Renal cortical epithelial cell (primary cell): ENCODE measurements around the gene SERPINC1. TPM values are rescaled to one million over a fixed set of nuclear protein-coding genes. Genes with fewer than 3 reads are reported as not detected.
"Not testable (repeated sequence)": the region's sequence is repeated elsewhere in the genome, so short reads cannot be mapped to it uniquely, and the experiment has no call there.

Source experiments
- DNase-seq: peaks from one replicate; pipeline ENCODE4 v3.0.0-alpha.2; 2011; ENCODE audit warnings: low read depth
- total RNA-seq: library from RNA; depleted of rRNA; stranded (reverse); fragments of >200 nt; gene quantifications from 2 replicates; pipeline ENCODE4 v1.2.3, GENCODE V29; 2014

Gene SERPINC1
- total RNA-seq, 1 donor from 2014 or later = 0.35 TPM

DNA sequence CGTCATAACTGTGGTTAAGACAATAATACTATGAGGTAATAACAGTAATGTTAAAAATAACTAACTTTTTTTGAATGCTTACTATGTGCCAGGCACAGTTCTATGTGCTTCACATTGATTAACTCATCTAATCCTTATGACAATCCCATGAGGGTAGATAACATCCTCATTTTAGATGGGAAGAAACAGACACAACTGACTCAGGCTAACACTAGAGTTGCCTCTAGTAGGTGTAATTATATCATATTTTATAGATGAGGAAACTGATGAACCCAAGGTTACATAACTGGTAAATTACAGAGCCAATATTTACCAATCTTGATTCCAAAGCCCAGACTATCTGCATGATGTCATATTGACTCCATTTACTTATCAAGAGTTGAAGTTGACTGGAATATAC, 23.5 kb downstream of the SERPINC1 start:
- DNase-seq = no peak

DNA sequence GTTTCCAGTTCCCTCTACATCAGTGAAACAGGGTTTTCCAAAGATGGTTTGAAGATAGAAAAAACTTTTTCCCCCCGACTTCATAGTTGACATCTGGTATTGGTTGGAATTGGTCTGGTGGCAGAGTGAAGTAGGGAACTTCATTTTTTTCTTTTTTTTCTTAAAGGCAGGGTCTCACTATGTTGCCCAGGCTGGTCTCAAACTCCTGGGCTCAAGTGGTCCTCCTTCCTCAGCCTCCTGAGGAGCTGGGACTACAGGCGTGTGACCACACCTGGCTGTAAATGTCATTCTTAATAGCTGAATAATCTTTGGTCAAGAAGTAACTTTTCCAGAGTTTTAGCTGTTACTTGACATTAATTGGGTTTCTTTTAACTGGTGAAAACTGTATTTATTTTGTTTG, 27.2 kb downstream of the SERPINC1 start:
- DNase-seq = no peak

DNA sequence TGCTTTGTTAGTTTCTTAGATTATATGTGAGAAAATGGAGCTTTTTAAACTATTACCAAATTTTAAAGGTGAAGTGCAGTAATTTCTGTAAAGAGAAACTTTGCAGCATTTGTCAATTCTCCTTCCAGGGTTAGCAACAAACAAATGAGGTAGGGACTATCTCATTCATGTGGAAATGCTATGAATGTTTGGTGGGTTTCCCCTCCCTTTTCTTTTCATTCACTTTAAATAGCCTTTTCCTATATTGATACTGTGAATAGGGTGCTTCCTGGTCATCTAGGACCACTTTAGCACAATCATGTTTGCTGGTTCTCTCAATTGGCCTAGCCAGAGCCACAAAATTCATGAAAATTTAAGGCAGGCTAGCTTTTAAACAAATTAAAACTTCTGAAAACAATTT, 28.4 kb downstream of the SERPINC1 start:
- DNase-seq = no peak

DNA sequence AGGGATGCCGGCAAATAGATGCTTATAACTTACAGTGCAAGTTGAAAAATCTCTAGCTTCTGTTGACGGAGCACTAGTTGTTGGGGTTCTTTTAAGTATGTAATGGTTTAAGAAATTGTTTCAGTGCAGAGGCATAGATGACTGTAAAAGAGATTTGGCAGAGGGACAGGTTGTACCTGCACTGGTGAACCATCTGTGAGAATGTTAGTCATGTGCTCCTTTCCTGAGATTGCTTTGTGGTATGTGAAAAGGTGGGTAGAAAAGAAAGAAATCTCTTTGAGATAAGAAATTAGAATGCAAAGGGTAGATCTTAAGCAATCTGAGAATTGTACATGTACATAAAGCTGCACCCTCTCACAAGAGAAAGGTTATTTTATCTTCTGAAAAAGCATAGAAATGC, 29.5 kb downstream of the SERPINC1 start:
- no peak for DNase-seq

DNA sequence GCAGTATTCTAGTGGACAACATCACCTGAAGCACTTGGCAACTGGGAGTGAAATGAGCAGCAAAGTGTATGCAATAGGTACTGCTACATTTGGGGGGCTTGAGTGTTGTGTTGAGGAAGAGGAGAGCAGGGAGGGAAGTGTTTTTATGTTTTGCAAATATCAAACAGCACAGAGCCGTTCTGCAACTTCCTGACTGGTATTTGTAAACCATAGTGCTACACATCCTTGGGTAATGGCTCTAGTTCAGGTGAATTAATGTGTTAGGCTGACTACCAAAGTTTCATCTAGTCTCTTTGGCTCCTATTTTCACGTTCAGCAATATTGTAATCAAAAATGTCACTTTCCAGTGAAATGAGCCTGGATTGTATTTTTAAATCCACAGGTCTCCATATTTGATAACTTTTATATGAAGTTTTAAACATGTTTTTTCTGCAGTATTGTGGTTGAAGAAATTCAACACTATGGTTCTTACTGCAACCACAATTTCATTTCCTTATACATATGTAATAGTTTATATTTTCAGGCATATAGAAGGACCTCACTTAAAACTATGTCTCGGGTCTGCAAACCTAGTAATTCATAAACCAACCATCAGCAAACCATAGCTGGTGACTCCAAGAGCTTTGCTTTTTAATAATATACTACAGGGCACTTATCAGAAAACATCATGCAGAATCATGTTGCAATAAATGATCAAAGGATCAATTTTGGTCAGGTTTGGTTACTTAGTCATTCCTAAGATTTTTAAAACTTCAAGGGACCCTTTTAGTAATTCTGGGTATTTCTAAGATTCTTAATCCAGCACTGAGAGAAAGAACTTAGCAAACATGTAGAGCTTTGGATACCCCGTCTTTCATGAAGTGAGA, 30.1 kb downstream of the SERPINC1 start:
- no peak for DNase-seq

DNA sequence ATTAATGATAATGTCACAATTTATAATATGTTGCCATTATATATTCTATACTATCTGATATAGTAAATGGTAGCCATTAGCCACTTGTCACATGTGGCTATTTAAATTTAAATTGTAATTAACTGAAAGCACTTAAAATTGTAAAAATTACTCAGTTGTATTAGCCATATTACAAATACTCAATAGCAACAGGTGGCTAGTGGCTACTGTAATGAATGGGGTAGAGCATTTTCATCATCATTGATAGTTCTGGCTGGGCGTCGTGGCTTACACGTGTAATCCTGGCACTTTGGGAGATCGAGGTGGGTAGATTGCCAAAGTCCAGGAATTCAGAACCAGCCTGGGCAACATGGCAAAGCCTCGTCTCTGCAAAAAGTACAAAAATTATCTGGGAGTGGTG, 32.4 kb downstream of the SERPINC1 start:
- DNase-seq = no peak

DNA sequence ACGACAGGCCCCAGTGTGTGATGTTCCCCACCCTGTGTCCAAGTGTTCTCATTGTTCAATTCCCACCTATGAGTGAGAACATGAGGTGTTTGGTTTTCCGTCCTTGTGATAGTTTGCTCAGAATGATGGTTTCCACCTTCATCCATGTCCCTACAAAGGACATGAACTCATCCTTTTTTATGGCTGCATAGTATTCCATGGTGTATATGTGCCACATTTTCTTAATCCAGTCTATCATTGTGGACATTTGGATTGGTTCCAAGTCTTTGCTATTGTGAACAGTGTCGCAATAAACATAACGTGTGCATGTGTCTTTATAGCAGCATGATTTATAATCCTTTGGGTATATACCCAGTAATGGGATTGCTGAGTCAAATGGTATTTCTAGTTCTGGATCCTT, 36.0 kb downstream of the SERPINC1 start:
- not testable (repeated sequence) for DNase-seq

DNA sequence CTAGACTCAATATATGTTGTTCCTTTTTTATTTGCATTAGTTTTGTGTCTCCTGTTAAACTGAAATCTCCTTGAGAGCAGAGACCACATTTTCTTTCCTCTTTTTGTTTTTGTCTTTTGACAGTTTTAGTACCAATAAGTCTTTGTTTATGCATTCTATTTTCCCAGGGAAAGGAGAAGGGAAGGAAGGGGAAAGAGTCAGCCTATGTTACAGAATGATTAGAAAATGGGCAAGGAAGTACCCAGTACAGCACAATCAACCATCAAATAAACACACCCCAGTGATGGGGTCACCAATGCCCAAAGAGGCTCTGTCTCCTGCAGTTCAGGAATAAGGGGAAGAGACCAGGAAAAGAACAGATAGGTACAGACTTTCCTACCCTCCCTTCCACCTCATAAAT, 38.9 kb downstream of the SERPINC1 start:
- DNase-seq = no peak

DNA sequence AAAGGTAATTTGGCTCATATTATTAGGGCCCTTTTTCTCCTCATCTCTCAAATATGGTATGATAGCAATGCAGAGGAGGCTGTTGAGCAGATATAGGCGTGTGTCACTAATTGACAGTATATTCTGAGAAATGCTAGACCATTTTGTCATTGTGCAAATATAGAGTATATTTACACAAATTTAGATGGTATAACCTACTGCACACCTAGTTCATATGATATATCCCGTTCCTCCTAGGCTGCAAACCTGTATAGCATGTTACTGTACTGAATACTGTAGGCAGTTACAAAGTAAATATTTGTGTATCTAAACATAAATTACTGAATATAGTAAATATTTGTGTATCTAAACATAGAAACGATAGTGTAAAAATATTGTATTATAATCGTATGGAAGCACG, 40.4 kb downstream of the SERPINC1 start:
- no peak for DNase-seq

DNA sequence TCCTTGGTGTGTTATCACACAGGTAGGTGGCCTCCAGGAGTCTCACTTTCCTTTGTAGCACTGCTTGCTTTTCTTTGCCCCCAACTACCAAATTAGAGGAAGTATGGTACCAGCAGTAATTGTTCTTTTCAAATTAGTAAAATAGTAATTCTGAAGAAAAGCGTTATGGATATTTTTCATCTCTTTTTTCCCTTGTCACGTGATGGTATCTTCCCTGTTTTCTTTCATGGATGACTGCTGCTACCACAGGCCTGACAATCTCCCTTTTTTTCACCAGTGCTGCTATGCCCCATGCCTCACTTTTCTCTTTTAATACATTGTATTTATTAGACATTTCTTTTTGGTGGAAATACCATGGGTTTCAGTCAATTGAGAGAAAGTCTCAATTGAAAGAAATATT, 45.6 kb downstream of the SERPINC1 start:
- DNase-seq = no peak

DNA sequence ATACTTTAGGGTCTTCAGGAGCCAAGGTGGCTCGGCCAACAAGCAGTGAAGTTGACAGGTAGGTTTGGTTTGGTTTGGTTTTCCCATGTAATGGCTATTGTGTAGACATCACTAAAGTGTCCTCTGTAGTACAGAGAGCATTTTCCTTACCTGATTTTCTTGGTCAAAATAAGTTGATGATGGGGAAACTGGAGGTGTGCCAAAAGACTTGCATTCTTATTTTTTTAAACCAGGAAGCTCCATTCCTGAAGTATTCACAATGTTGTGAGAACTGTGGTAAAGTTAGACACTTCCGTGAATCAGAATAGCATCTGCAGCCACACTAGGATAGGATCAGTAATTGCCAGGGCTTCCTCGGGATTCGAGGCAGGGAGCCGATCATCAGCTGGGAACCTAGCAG, 46.0 kb downstream of the SERPINC1 start:
- no peak for DNase-seq

DNA sequence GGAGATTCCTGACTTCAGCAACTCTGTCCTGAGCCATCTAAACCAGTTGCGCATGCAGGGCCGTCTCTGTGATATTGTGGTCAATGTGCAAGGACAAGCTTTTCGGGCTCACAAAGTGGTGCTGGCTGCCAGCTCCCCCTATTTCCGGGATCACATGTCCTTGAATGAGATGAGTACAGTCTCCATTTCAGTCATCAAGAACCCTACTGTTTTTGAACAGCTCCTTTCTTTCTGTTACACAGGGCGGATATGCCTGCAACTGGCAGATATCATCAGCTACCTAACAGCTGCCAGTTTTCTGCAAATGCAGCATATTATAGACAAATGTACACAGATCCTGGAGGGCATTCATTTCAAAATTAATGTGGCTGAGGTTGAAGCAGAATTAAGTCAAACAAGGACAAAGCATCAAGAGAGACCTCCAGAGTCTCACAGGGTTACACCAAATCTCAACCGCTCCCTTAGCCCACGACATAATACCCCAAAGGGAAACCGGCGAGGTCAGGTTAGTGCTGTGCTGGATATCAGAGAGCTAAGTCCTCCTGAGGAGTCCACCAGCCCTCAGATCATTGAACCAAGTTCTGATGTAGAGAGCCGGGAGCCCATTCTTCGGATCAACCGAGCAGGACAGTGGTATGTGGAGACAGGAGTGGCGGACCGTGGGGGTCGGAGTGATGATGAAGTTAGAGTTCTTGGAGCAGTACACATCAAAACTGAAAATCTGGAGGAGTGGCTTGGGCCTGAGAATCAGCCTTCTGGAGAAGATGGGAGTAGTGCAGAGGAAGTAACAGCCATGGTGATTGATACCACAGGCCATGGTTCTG, 46.7 kb downstream of the SERPINC1 start:
- no peak for DNase-seq

DNA sequence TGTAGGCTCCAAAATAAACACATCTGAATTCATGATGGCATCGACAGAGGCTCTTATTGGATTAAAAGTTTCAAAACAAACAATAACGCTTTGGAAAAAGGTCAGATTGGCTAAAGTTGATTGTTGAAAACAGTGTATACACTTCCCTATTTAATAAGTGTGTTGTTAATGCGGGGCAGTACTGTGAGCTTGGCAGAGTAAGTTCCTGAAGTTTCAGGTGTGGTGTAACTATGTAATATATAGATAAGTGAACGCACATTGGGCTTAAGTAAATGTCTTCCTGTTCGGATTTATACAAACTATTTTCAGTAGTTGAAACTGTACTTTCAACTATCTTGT, 48.1 kb downstream of the SERPINC1 start:
- DNase-seq = no peak

DNA sequence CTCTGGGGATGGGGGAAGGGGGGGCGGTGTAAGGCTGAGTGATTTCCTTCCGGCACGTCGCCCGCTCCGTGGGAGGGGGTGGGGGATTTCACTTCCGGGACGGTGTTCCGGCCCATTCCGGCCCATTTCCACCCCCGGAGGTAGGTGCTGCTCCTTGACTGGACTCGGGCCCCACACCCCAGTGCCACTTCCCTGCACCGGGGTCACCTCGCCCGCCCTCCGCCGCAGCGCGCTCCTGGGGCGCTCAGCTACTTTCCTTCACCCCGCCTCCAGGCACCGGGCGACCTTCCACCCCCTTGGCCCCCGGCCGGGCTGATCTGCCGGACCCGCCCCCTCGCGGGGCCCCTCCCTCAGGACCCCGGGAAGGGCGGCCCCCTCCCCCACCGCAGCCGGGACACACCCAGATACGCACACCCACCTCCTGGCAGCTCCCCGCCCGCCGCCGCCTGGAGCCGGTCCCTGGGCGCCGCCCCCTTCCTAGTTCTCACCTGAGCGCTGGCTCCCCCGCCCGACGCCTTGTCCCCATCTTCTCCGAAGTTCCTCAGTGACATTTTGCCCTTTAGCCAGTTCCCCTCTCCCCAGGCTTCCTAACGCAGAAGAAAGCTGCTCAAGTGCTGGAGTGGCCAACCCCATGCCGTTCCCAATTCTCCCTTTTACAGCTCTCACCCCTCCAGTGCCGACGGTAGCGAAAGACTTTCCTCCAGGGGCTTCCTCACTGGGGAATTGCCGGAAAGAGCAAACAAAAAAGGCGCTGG, 48.7 kb downstream of the SERPINC1 start, which contains the start of gene ZBTB37:
TSS of gene ZBTB37 (plus strand) at position 115 of the 755 bp plus-strand sequence. CDS start 1,846 bp downstream, outside the sequence.
- DNase-seq = peak; percentile 40

DNA sequence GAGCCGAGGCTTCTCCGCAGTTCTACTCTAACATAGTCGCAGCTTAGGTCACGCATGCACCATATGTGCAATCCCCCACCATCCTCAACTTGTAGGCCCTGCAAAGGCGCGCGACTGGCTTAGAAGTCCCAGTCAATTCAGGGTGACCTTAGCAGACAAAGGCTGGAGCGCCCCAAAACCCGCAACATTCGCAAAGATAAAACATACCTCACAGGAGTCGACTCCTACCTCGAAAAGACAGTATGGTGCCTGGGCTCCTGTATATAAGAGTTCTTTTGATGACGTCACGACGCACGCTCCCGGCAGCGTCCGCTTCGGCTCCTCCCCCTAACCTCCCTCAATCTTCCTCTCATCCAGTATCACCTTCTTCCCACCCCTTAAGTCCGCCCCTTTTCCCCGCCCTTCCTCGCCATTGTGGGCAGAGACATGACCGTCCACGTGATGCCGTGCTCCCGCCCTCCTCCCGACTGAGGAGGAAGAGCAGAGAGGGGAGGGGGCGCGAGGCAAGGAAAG, 49.3 kb downstream of the SERPINC1 start, which contains the start of gene GAS5:
TSS of gene GAS5 (minus strand) at position 237 of the 513 bp plus-strand sequence.
- peak; percentile 98 for DNase-seq

DNA sequence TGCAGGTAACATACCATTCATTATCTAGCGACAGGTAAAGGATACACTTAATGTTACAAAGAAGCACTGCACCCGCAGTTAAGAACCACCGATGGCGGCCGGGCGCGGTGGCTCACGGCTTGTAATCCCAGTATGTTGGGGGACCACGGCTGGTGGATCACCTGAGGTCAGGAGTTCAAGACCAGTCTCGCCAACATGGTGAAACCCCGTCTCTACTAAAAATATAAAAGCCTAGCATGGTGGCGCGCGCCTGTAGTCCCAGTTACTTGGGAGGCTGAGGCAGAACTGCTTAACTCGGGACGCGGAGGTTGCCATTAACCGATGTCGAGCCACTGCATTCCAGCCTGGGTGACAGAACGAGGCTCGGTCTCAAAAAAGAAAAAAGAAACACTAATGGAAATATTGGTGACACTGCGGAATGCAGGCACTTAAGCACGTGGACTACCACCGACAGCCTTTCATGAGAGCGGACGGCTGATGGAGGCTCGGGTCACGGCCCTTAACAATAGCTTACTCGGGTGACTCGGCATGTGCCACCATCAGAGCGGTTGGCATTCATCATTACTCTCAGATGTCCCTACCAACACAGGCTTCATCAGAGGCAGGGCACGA, 49.9 kb downstream of the SERPINC1 start:
- no peak for DNase-seq

DNA sequence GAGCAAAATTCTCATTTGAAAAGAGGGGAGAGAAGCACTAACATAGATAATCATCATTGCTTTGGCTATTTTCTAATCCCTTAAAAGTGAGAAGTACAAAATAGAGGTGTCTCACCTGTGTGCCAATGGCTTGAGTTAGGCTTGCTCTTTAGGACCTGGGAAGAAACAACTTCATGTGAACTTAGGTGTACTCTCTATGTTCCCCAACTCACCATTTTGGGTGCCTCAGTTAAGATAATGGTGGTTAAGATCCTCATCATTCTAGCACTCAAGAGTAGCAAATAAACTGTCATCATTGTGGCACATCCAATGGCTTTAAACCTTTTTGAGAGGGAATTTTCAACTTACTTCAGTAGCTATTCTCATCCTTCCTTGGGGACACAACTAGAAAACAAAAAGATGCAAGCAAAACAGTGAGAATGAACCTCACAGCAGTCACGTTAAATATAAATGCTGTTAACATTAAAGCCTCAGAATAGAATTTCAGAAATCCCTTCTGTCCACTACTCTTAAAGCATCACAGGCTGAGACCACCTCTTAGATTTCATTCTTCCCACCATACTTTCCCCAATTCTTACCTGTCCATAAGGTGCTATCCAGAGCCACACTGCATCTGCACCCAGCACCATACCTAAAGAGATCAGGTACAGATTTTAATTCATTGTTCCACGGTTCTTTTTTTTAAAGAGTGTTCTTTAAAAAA, 50.6 kb downstream of the SERPINC1 start:
- no peak for DNase-seq

DNA sequence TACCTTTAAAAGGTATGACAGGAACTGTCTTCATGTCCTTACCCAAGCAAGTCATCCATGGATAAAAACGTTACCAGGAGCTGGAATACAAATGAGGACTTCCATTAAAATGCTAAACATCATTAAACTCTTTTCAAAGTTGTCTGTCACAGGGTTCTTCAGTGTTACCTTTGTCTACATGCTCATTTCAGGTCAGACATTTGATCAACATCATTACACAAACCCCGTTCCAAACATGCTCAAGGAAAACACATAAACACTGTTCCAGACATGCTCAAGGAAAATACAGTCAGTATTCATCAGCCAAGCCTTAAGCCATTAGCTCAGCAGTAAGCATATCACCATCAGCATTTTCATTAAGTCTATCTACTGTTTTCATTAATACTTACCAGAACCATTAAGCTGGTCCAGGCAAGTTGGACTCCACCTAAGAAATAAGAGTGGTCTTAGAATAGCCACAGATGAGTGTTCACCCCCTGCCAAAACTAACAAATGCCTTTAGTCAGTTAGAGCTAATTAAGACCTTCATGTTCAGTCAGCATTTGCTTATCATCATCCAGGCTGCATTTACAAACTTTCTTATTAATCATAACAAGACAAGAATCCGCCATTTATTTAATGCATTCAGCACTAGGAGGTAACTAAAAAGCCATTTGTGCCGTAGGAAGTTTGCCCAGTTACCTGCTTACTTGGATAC, 51.5 kb downstream of the SERPINC1 start:
- DNase-seq = no peak

DNA sequence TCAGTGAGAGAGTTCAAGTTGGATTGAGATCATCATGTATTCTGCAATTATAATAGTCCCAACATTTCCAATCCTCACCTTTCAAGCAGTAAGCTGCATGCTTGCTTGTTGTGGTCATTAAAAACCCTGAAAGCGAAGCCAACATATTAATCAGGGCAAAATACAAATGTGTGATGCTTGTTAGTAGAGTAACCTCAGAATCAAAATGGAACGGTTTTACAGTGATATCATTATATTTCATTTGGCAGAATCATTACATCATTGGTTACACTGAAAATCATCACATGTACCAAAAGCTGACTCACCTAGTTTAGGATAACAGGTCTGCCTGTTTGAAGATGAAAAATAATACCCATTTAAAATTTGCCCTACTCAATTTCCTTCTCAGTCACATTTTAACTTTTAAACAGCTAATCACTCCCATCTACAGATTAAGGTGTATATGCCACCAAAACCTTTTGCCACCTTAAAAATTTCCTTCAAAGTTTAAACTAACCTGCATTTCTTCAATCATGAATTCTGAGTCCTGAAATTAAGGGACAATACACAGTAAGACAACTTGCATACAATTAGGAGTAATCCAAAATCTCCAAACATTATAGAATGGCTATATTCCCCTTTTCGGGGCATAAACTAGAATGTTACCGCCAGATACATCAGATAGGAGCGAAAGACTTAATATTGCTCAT, 52.8 kb downstream of the SERPINC1 start:
- no peak for DNase-seq
